WTC11 (cell line): Measurements from ENCODE around the gene GNLY. TPM values are rescaled to one million over a fixed set of nuclear protein-coding genes. Genes with fewer than 3 reads are reported as not detected.

ENCODE experiments used
- ATAC-seq: fragments of 200-7000 bp; cut with Tn5 transposase; 2 replicates; pipeline ENCODE4 v1.10.0; 2021; ENCODE audit warnings: mild to moderate bottlenecking, moderate library complexity
- CTCF ChIA-PET: fragments of 300-600 bp; sonication (Branson Sonifier 250); formaldehyde crosslinking; loops from one replicate; lab custom pipeline; 2021; ENCODE audit warnings: antibody characterized with exemption; lab: Charles Lee
- POLR2A ChIA-PET: fragments of 350-600 bp; sonication (Branson Sonifier 250); formaldehyde crosslinking; loops from one replicate; lab custom pipeline; 2021; ENCODE audit warnings: antibody characterized with exemption; lab: Charles Lee
- DNase-seq: peaks from one replicate; pipeline ENCODE4 v3.0.0; 2021; ENCODE audit warnings: low spot score
- H3K27ac Mint-ChIP-seq: 2 replicates; pipeline ENCODE4 v1.8.0; 2021; ENCODE audit warnings: mixed read lengths
- H3K27me3 Mint-ChIP-seq: 2 replicates; pipeline ENCODE4 v1.8.0; 2021; ENCODE audit warnings: low read depth, mild to moderate bottlenecking, moderate library complexity, mixed read lengths
- H3K36me3 Mint-ChIP-seq: 2 replicates; pipeline ENCODE4 v1.8.0; 2021; ENCODE audit warnings: mixed read lengths
- H3K4me1 Mint-ChIP-seq: 2 replicates; pipeline ENCODE4 v1.8.0; 2022; ENCODE audit warnings: mixed read lengths
- H3K4me3 Mint-ChIP-seq: 2 replicates; pipeline ENCODE4 v1.8.0; 2021; ENCODE audit warnings: mild to moderate bottlenecking, moderate library complexity, mixed read lengths
- H3K9me3 Mint-ChIP-seq: 2 replicates; pipeline ENCODE4 v1.8.0; 2021; ENCODE audit warnings: mixed read lengths
- ATF1 ChIP-seq: sonication (generic); formaldehyde crosslinking; IDR thresholded peaks from 2 replicates; pipeline ENCODE4 v1.8.1; 2023; ENCODE audit warnings: mild to moderate bottlenecking, moderate library complexity, missing genetic modification reagents
- CREM ChIP-seq: sonication (generic); formaldehyde crosslinking; IDR thresholded peaks from 2 replicates; pipeline ENCODE4 v1.8.1; 2022; ENCODE audit warnings: mild to moderate bottlenecking, missing genetic modification reagents, moderate library complexity
- FOXP1 ChIP-seq: sonication (generic); formaldehyde crosslinking; IDR thresholded peaks from 2 replicates; pipeline ENCODE4 v1.8.0; 2022; ENCODE audit warnings: missing genetic modification reagents, mild to moderate bottlenecking, moderate library complexity, borderline replicate concordance
- MXD4 ChIP-seq: fragments of 250-450 bp; sonication (Bioruptor Pico); IDR thresholded peaks from 2 replicates; pipeline ENCODE4 v1.8.0; 2021; ENCODE audit warnings: mild to moderate bottlenecking, moderate library complexity, borderline replicate concordance
- NFE2L1 ChIP-seq: sonication (generic); formaldehyde crosslinking; IDR thresholded peaks from 2 replicates; pipeline ENCODE4 v1.8.1; 2023; ENCODE audit warnings: missing genetic modification reagents
- NR1H2 ChIP-seq: sonication (generic); formaldehyde crosslinking; IDR thresholded peaks from 2 replicates; pipeline ENCODE4 v1.9.0; 2021; ENCODE audit warnings: mild to moderate bottlenecking, moderate library complexity, missing genetic modification reagents
- SOX15 ChIP-seq: fragments of 250-450 bp; sonication (Bioruptor Pico); IDR thresholded peaks from 2 replicates; pipeline ENCODE4 v1.9.0; 2021; ENCODE audit warnings: mild to moderate bottlenecking
- SP1 ChIP-seq: sonication (generic); formaldehyde crosslinking; conservative IDR thresholded peaks from 2 replicates; pipeline ENCODE4 v1.8.1; 2022; ENCODE audit warnings: missing genetic modification reagents
- TP53 ChIP-seq: sonication (generic); formaldehyde crosslinking; IDR thresholded peaks from 2 replicates; pipeline ENCODE4 v1.8.1; 2023; ENCODE audit warnings: mild to moderate bottlenecking, missing genetic modification reagents
- ZNF219 ChIP-seq: sonication (generic); formaldehyde crosslinking; IDR thresholded peaks from 2 replicates; pipeline ENCODE4 v1.8.0; 2023; ENCODE audit warnings: missing genetic modification reagents, mild to moderate bottlenecking, borderline replicate concordance
- total RNA-seq: library from RNA; stranded (reverse); gene quantifications from 3 replicates; pipeline ENCODE4 v1.2.3, GENCODE V29; 2021
- TF ChIP-seq, protein P1 (sequence below): fragments of 250-450 bp; sonication (Bioruptor Pico); IDR thresholded peaks from 2 replicates; pipeline ENCODE4 v2.1.2; 2022; ENCODE audit warnings: mild to moderate bottlenecking, moderate library complexity
- TF ChIP-seq, protein P2 (sequence below): sonication (generic); formaldehyde crosslinking; IDR thresholded peaks from 2 replicates; pipeline ENCODE4 v1.8.1; 2023; ENCODE audit warnings: mild to moderate bottlenecking, missing genetic modification reagents
- TF ChIP-seq, protein P3 (sequence below): fragments of 250-450 bp; sonication (Bioruptor Pico); IDR thresholded peaks from 2 replicates; pipeline ENCODE4 v1.8.0; 2021; ENCODE audit warnings: mild to moderate bottlenecking
- TF ChIP-seq, protein P4 (sequence below): sonication (generic); formaldehyde crosslinking; IDR thresholded peaks from 2 replicates; pipeline ENCODE4 v1.8.1; 2022; ENCODE audit warnings: mild to moderate bottlenecking, moderate library complexity, missing genetic modification reagents
- TF ChIP-seq, protein P5 (sequence below): sonication (generic); formaldehyde crosslinking; IDR thresholded peaks from 2 replicates; pipeline ENCODE4 v1.8.1; 2022; ENCODE audit warnings: mild to moderate bottlenecking, missing genetic modification reagents, moderate library complexity, borderline replicate concordance
- TF ChIP-seq, protein P6 (sequence below): sonication (generic); formaldehyde crosslinking; IDR thresholded peaks from 2 replicates; pipeline ENCODE4 v1.8.0; 2022; ENCODE audit warnings: mild to moderate bottlenecking, missing genetic modification reagents
- TF ChIP-seq, protein P7 (sequence below): fragments of 250-450 bp; sonication (Bioruptor Pico); IDR thresholded peaks from 2 replicates; pipeline ENCODE4 v1.9.0; 2021; ENCODE audit warnings: mild to moderate bottlenecking
- TF ChIP-seq, protein P8 (sequence below): fragments of 250-450 bp; sonication (Bioruptor Pico); IDR thresholded peaks from 2 replicates; pipeline ENCODE4 v1.9.0; 2021; ENCODE audit warnings: mild to moderate bottlenecking

The GNLY gene
- total RNA-seq, 1 experiment from 2014 or later = not detected

DNA sequence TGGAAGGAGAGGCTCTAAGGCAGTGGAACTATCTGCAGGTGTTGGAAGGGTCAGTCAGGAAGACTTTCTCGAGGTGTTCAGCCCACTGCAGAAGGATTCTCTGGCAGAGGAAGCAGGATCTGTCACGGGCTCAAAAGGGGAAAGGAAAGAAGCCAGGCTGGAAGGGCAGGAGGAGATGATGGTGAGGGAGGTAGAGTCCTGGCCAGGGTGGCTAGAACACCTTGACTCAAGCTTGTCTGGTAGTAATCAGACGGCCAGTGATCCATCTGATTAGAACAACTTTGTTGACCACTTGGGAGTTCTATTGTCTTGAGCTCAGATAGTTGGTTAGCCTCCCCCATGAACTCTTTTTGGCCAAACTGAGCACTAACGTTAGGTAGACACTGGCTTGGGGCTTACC lies 49.9 kb downstream of the GNLY start:
- no peaks in the 10 kb centered on the region; the same call in 1 of the 2 replicates for H3K9me3 Mint-ChIP-seq
- ChIA-PET CTCF (interaction anchor here (1.1 to 5.8 kb wide), 6 partner anchors 15 to 107 kb away, joined by 3 to 31 read pairs (median 8); no protein-coding TSS in a partner anchor), POLR2A (no interaction called here)
- H3K27ac Mint-ChIP-seq = no peak overlapping the region
- ATAC-seq (no peak), DNase-seq (no peak)
- TF ChIP-seq SP1 (CRISPR knock-in tag) (no peak), FOXP1 (no peak), MXD4 (no peak), CREM (CRISPR knock-in tag) (no peak), TP53 (no peak), ZNF219 (CRISPR knock-in tag) (no peak), NR1H2 (CRISPR knock-in tag) (no peak), ATF1 (no peak), SOX15 (CRISPR knock-in tag) (no peak), NFE2L1 (CRISPR knock-in tag) (no peak)
- TF ChIP-seq, protein P1, sequence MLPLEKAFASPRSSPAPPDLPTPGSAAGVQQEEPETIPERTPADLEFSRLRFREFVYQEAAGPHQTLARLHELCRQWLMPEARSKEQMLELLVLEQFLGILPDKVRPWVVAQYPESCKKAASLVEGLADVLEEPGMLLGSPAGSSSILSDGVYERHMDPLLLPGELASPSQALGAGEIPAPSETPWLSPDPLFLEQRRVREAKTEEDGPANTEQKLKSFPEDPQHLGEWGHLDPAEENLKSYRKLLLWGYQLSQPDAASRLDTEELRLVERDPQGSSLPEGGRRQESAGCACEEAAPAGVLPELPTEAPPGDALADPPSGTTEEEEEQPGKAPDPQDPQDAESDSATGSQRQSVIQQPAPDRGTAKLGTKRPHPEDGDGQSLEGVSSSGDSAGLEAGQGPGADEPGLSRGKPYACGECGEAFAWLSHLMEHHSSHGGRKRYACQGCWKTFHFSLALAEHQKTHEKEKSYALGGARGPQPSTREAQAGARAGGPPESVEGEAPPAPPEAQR (CRISPR knock-in tag) = no peak
- TF ChIP-seq, protein P2, sequence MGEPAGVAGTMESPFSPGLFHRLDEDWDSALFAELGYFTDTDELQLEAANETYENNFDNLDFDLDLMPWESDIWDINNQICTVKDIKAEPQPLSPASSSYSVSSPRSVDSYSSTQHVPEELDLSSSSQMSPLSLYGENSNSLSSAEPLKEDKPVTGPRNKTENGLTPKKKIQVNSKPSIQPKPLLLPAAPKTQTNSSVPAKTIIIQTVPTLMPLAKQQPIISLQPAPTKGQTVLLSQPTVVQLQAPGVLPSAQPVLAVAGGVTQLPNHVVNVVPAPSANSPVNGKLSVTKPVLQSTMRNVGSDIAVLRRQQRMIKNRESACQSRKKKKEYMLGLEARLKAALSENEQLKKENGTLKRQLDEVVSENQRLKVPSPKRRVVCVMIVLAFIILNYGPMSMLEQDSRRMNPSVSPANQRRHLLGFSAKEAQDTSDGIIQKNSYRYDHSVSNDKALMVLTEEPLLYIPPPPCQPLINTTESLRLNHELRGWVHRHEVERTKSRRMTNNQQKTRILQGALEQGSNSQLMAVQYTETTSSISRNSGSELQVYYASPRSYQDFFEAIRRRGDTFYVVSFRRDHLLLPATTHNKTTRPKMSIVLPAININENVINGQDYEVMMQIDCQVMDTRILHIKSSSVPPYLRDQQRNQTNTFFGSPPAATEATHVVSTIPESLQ (CRISPR knock-in tag) = no peak
- TF ChIP-seq, protein P3, sequence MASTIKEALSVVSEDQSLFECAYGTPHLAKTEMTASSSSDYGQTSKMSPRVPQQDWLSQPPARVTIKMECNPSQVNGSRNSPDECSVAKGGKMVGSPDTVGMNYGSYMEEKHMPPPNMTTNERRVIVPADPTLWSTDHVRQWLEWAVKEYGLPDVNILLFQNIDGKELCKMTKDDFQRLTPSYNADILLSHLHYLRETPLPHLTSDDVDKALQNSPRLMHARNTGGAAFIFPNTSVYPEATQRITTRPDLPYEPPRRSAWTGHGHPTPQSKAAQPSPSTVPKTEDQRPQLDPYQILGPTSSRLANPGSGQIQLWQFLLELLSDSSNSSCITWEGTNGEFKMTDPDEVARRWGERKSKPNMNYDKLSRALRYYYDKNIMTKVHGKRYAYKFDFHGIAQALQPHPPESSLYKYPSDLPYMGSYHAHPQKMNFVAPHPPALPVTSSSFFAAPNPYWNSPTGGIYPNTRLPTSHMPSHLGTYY (CRISPR knock-in tag) = no peak
- TF ChIP-seq, protein P4, sequence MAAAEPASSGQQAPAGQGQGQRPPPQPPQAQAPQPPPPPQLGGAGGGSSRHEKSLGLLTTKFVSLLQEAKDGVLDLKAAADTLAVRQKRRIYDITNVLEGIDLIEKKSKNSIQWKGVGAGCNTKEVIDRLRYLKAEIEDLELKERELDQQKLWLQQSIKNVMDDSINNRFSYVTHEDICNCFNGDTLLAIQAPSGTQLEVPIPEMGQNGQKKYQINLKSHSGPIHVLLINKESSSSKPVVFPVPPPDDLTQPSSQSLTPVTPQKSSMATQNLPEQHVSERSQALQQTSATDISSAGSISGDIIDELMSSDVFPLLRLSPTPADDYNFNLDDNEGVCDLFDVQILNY = no peak
- TF ChIP-seq, protein P5, sequence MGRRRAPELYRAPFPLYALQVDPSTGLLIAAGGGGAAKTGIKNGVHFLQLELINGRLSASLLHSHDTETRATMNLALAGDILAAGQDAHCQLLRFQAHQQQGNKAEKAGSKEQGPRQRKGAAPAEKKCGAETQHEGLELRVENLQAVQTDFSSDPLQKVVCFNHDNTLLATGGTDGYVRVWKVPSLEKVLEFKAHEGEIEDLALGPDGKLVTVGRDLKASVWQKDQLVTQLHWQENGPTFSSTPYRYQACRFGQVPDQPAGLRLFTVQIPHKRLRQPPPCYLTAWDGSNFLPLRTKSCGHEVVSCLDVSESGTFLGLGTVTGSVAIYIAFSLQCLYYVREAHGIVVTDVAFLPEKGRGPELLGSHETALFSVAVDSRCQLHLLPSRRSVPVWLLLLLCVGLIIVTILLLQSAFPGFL (CRISPR knock-in tag) = no peak
- TF ChIP-seq, protein P6, sequence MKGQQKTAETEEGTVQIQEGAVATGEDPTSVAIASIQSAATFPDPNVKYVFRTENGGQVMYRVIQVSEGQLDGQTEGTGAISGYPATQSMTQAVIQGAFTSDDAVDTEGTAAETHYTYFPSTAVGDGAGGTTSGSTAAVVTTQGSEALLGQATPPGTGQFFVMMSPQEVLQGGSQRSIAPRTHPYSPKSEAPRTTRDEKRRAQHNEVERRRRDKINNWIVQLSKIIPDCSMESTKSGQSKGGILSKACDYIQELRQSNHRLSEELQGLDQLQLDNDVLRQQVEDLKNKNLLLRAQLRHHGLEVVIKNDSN (CRISPR knock-in tag) = no peak
- TF ChIP-seq, protein P7, sequence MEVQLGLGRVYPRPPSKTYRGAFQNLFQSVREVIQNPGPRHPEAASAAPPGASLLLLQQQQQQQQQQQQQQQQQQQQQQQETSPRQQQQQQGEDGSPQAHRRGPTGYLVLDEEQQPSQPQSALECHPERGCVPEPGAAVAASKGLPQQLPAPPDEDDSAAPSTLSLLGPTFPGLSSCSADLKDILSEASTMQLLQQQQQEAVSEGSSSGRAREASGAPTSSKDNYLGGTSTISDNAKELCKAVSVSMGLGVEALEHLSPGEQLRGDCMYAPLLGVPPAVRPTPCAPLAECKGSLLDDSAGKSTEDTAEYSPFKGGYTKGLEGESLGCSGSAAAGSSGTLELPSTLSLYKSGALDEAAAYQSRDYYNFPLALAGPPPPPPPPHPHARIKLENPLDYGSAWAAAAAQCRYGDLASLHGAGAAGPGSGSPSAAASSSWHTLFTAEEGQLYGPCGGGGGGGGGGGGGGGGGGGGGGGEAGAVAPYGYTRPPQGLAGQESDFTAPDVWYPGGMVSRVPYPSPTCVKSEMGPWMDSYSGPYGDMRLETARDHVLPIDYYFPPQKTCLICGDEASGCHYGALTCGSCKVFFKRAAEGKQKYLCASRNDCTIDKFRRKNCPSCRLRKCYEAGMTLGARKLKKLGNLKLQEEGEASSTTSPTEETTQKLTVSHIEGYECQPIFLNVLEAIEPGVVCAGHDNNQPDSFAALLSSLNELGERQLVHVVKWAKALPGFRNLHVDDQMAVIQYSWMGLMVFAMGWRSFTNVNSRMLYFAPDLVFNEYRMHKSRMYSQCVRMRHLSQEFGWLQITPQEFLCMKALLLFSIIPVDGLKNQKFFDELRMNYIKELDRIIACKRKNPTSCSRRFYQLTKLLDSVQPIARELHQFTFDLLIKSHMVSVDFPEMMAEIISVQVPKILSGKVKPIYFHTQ (CRISPR knock-in tag) = no peak
- TF ChIP-seq, protein P8, sequence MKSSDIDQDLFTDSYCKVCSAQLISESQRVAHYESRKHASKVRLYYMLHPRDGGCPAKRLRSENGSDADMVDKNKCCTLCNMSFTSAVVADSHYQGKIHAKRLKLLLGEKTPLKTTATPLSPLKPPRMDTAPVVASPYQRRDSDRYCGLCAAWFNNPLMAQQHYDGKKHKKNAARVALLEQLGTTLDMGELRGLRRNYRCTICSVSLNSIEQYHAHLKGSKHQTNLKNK = no peak
- H3K27me3 Mint-ChIP-seq = peaks cover 10% of the 10 kb centered on the region
- H3K4me1 Mint-ChIP-seq = peaks cover 9% of the 10 kb centered on the region
- no peaks in the 10 kb centered on the region for H3K36me3 Mint-ChIP-seq
- H3K4me3 Mint-ChIP-seq = no peak overlapping the region
